Ishikawa (cell line): ENCODE data around the gene TBCD.

Experiments used
- CEBPB ChIP-seq: IDR thresholded peaks from 2 replicates; pipeline ENCODE4 v1.6.1; 2012
- EGR1 ChIP-seq: IDR thresholded peaks from 2 replicates; pipeline ENCODE4 v1.6.1; 2012
- EP300 ChIP-seq: IDR thresholded peaks from 2 replicates; pipeline ENCODE4 v1.6.1; 2012; ENCODE audit warnings: borderline replicate concordance
- FOXM1 ChIP-seq: IDR thresholded peaks from 2 replicates; pipeline ENCODE4 v1.6.1; 2012; ENCODE audit warnings: low read depth, borderline replicate concordance
- NFIC ChIP-seq: IDR thresholded peaks from 2 replicates; pipeline ENCODE4 v1.6.1; 2012
- RAD21 ChIP-seq: IDR thresholded peaks from 2 replicates; pipeline ENCODE4 v1.6.1; 2012; ENCODE audit warnings: low read depth
- REST ChIP-seq: IDR thresholded peaks from 2 replicates; pipeline ENCODE4 v1.6.1; 2012; ENCODE audit warnings: low read depth, mild to moderate bottlenecking
- TAF1 ChIP-seq: IDR thresholded peaks from 2 replicates; pipeline ENCODE4 v1.6.1; 2012; ENCODE audit warnings: low read depth, mild to moderate bottlenecking
- TCF12 ChIP-seq: IDR thresholded peaks from 2 replicates; pipeline ENCODE4 v1.6.1; 2012; ENCODE audit warnings: low read depth
- TEAD4 ChIP-seq: IDR thresholded peaks from 2 replicates; pipeline ENCODE4 v1.6.1; 2012
- USF1 ChIP-seq: IDR thresholded peaks from 2 replicates; pipeline ENCODE4 v1.6.1; 2012
- YY1 ChIP-seq: IDR thresholded peaks from 2 replicates; pipeline ENCODE4 v1.6.1; 2012; ENCODE audit warnings: low read depth
- TF ChIP-seq, protein P1 (sequence below): IDR thresholded peaks from 2 replicates; pipeline ENCODE4 v1.6.1; 2012

GRCh38 chr17:82899941-82900340 is 148.1 kb downstream of the TBCD start:
- no peak for TF ChIP-seq TAF1
- no peak for TF ChIP-seq EP300
- no peak for TF ChIP-seq EGR1
- TF ChIP-seq NFIC, result no peak
- TF ChIP-seq RAD21, result no peak
- no peak for TF ChIP-seq FOXM1
- TF ChIP-seq REST, result no peak
- no peak for TF ChIP-seq YY1
- TF ChIP-seq, protein P1, sequence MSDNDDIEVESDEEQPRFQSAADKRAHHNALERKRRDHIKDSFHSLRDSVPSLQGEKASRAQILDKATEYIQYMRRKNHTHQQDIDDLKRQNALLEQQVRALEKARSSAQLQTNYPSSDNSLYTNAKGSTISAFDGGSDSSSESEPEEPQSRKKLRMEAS, result no peak
- TF ChIP-seq USF1, result no peak
- no peak for TF ChIP-seq TEAD4
- TF ChIP-seq TCF12, result no peak
- TF ChIP-seq CEBPB, result no peak
